ENCODE measurements around the gene CERS4. TPM values are rescaled to one million over a fixed set of nuclear protein-coding genes. Genes with fewer than 3 reads are reported as not detected.

Gene CERS4
- total RNA-seq, 1 experiment from 2014 or later = 66.9 TPM

GRCh38 chr19:8224394-8225145 lies 15.4 kb downstream of the CERS4 start:
- no peaks in the 10 kb centered on the region for H3K4me1 ChIP-seq
- no peak overlapping the region for H3K4me3 ChIP-seq (ENCODE audit: low read depth, low read length)
- intact Hi-C loops (cut with micrococcal nuclease; ENCODE audit: unreplicated experiment) = no loop called here
- DNase-seq = no peak
- peaks cover 1% of the 10 kb centered on the region; the same call in 1 of the 2 replicates for H3K36me3 ChIP-seq (ENCODE audit: control insufficient read depth, insufficient read depth, low read length)
- H3K27me3 Mint-ChIP-seq (ENCODE audit: insufficient read depth, unreplicated experiment) = no peaks in the 10 kb centered on the region
- no peak overlapping the region for H3K4me3 Mint-ChIP-seq (ENCODE audit: unreplicated experiment)
- H3K4me1 Mint-ChIP-seq (ENCODE audit: low read depth, unreplicated experiment) = no peaks in the 10 kb centered on the region
- no peaks in the 10 kb centered on the region for H3K9me3 ChIP-seq
- no TSS peak for BruUV-seq (replicated peaks)
- peaks cover 26% of the 10 kb centered on the region for H3K36me3 Mint-ChIP-seq (ENCODE audit: insufficient read depth, unreplicated experiment)
- TF ChIP-seq, protein P1, sequence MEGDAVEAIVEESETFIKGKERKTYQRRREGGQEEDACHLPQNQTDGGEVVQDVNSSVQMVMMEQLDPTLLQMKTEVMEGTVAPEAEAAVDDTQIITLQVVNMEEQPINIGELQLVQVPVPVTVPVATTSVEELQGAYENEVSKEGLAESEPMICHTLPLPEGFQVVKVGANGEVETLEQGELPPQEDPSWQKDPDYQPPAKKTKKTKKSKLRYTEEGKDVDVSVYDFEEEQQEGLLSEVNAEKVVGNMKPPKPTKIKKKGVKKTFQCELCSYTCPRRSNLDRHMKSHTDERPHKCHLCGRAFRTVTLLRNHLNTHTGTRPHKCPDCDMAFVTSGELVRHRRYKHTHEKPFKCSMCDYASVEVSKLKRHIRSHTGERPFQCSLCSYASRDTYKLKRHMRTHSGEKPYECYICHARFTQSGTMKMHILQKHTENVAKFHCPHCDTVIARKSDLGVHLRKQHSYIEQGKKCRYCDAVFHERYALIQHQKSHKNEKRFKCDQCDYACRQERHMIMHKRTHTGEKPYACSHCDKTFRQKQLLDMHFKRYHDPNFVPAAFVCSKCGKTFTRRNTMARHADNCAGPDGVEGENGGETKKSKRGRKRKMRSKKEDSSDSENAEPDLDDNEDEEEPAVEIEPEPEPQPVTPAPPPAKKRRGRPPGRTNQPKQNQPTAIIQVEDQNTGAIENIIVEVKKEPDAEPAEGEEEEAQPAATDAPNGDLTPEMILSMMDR (IDR thresholded peaks at IDR 0.05; ENCODE audit: insufficient read depth in 1 of 2, low read depth in 1 of 2, low read length in 1 of 2, severe bottlenecking in 1 of 2, unreplicated experiment in 1 of 2) = no peak
- no peaks in the 10 kb centered on the region for H3K9me3 Mint-ChIP-seq (ENCODE audit: unreplicated experiment)
- no peaks in the 10 kb centered on the region for H3K27me3 ChIP-seq (replicated peaks; ENCODE audit: control insufficient read depth, insufficient read depth, low read length)
- POLR2A ChIA-PET = no interaction called here
- H3K27ac Mint-ChIP-seq (ENCODE audit: unreplicated experiment) = no peak overlapping the region
- CTCF ChIA-PET = no interaction called here

DNA sequence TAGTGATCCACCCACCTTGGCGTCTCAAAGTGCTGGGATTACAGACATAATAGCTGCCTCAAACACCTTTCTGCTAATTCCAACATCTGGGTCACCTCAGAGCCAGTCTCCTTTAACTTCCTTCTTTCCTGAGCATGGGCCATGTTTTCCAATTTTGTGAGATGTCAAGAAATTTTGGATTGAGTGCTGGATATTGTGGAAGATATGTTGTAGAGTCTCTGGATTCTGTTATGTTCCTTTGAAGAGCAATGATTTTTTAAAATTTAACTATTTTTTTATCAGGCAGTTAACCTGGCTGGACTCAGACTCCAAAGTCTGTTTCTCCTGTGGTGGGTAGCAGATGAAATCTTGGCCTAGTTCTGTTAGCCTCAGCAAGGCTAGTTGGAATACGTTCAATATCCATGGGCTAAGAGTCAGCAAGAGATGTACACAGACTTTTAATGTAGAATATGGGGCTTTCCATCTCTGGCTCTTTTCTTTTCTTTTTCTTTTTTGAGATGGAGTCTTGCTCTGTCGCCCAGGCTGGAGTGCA lies 22.0 kb downstream of the CERS4 start:
- intact Hi-C loops (cut with micrococcal nuclease; ENCODE audit: unreplicated experiment) = no loop called here
- no peak for DNase-seq
- POLR2A ChIA-PET = no interaction called here

DNA sequence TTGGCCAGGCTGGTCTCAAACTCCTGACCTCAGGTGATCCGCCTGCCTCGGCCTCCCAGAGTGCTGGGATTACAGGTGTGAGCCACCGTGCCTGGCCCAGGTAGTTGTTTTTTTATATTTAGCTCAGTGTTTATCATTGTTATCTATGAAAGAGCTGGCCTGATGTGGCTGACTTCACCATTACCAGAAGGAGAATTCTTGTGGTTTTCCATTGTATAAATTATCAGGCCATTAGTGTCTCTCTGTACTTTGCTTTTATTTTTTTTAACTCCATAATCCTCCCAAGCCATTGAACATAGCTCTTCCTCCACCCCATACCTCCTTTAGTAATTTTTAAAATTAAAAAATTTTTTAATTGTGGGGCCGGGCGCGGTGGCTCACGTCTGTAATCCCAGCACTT lies 24.2 kb downstream of the CERS4 start:
- no peaks in the 10 kb centered on the region for H3K27me3 ChIP-seq (replicated peaks; ENCODE audit: control insufficient read depth, insufficient read depth, low read length)
- H3K27me3 Mint-ChIP-seq (ENCODE audit: insufficient read depth, unreplicated experiment) = no peaks in the 10 kb centered on the region
- H3K36me3 ChIP-seq (ENCODE audit: control insufficient read depth, insufficient read depth, low read length) = no peaks in the 10 kb centered on the region; the same call in 1 of the 2 replicates
- H3K4me1 ChIP-seq = no peaks in the 10 kb centered on the region
- H3K9me3 ChIP-seq = peaks cover 7% of the 10 kb centered on the region; the same call in 1 of the 2 replicates
- H3K4me3 ChIP-seq (ENCODE audit: low read depth, low read length) = no peak overlapping the region
- BruUV-seq (replicated peaks) = no TSS peak
- H3K27ac Mint-ChIP-seq (ENCODE audit: unreplicated experiment) = no peak overlapping the region
- H3K9me3 Mint-ChIP-seq (ENCODE audit: unreplicated experiment) = no peaks in the 10 kb centered on the region
- peaks cover 20% of the 10 kb centered on the region for H3K36me3 Mint-ChIP-seq (ENCODE audit: insufficient read depth, unreplicated experiment)
- H3K4me3 Mint-ChIP-seq (ENCODE audit: unreplicated experiment) = no peak overlapping the region
- no peaks in the 10 kb centered on the region for H3K4me1 Mint-ChIP-seq (ENCODE audit: low read depth, unreplicated experiment)
- no peak for DNase-seq
- intact Hi-C loops (cut with micrococcal nuclease; ENCODE audit: unreplicated experiment) = no loop called here
- CTCF ChIA-PET = no interaction called here
- TF ChIP-seq, protein P1 (IDR thresholded peaks at IDR 0.05; ENCODE audit: insufficient read depth in 1 of 2, low read depth in 1 of 2, low read length in 1 of 2, severe bottlenecking in 1 of 2, unreplicated experiment in 1 of 2) = no peak
- POLR2A ChIA-PET = no interaction called here

More for the DNA sequence above, 22.0 kb downstream of the CERS4 start:
- Mint-ChIP-seq H3K4me1 (ENCODE audit: low read depth, unreplicated experiment) (no peaks in the 10 kb centered on the region), H3K36me3 (ENCODE audit: insufficient read depth, unreplicated experiment) (peaks cover 26% of the 10 kb centered on the region), H3K27ac (ENCODE audit: unreplicated experiment) (no peak overlapping the region), H3K27me3 (ENCODE audit: insufficient read depth, unreplicated experiment) (no peaks in the 10 kb centered on the region), H3K9me3 (ENCODE audit: unreplicated experiment) (no peaks in the 10 kb centered on the region), H3K4me3 (ENCODE audit: unreplicated experiment) (no peak overlapping the region)
- H3K4me1 ChIP-seq = no peaks in the 10 kb centered on the region
- peaks cover 7% of the 10 kb centered on the region; the same call in 1 of the 2 replicates for H3K9me3 ChIP-seq
- no peaks in the 10 kb centered on the region; the same call in 1 of the 2 replicates for H3K36me3 ChIP-seq (ENCODE audit: control insufficient read depth, insufficient read depth, low read length)
- no peak overlapping the region for H3K4me3 ChIP-seq (ENCODE audit: low read depth, low read length)
- TF ChIP-seq, protein P1 (IDR thresholded peaks at IDR 0.05; ENCODE audit: insufficient read depth in 1 of 2, low read depth in 1 of 2, low read length in 1 of 2, severe bottlenecking in 1 of 2, unreplicated experiment in 1 of 2) = no peak
- no peaks in the 10 kb centered on the region for H3K27me3 ChIP-seq (replicated peaks; ENCODE audit: control insufficient read depth, insufficient read depth, low read length)
- no TSS peak for BruUV-seq (replicated peaks)
- CTCF ChIA-PET = no interaction called here

All from Caco-2 (cell line).